ENCODE measurements around the gene OSBPL3.

OSBPL3 gene

DNA sequence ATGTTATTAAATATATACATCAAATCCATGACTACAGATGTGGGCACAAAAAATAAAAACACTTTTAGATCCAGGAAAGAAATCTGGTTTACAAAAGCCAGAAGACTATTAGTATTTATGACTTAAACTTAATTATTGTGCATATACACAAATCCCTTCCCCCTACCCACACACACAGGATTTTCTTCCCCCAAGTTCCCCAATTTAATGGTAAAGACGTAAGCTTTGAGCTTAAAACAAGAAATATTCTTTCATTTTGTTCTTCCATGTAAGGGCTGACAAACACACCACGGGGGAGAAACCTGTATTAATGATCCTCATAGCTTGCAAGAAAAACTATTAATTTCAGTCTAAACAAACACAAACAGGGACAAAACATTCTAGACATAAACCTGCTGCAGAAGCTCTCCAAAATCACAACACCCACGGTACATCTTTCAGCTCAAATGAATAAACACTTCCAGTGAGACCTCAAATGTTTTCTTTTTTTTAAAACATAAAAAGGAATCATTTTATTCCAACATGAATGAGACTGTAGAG is 28.5 kb downstream of the OSBPL3 start:
- no peak for DNase-seq (ENCODE audit: low read depth)

GRCh38 chr7:24949884-24950283 is 30.1 kb downstream of the OSBPL3 start:
- no peak for DNase-seq (ENCODE audit: low read depth)

- no peak for DNase-seq (ENCODE audit: low read depth)
Observed at GRCh38 chr7:24948739-24949138, 31.2 kb downstream of the OSBPL3 start.

- no peak for DNase-seq (ENCODE audit: low read depth)
Observed at GRCh38 chr7:24946467-24946866, 33.5 kb downstream of the OSBPL3 start.

- DNase-seq (ENCODE audit: low read depth) = no peak
Observed at GRCh38 chr7:24945899-24946298, 34.1 kb downstream of the OSBPL3 start.

GRCh38 chr7:24943096-24943948 is 36.7 kb downstream of the OSBPL3 start:
- no peak for DNase-seq (ENCODE audit: low read depth)

DNA sequence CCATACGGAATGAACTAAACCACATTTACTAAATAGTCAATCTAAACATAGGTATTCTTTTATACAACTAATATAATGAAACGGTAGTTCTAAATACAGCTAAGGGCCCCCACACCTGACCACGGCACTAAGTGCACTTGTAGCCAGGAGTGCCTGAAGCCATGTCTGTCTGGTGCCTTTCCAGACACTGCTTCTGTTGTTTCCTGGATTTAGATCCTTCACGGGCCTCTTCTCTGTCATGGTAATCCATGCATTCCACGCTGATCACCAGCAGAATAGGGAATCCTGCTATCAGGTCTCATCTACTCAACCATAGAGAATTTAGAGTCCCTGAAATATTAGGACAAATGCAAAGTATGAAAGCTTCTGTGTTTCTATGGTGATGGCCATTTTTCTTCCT is 37.8 kb downstream of the OSBPL3 start:
- DNase-seq (ENCODE audit: low read depth) = no peak

- DNase-seq (ENCODE audit: low read depth) = no peak
Observed at GRCh38 chr7:24939416-24939815, 40.6 kb downstream of the OSBPL3 start.

- DNase-seq (ENCODE audit: low read depth) = no peak
Observed at GRCh38 chr7:24936121-24936824, 43.7 kb downstream of the OSBPL3 start.

DNA sequence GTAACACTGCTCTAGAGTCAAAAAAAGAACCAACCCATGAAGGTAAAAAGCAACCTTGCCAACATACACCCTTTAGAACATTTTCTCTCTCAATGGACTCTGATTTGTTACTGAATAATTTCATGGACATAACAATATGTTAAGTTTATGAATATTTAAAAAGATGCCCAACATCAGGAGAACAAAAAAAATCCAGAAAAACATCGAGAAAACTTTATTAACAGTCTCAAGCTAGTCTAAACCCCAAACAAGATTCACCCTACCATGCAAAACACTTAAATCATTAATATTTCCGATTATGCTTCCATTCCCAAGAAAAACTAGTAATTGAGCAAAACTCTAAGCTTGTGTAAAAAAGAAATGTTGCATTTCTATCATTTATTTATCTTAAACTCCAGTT is 46.7 kb downstream of the OSBPL3 start:
- no peak for DNase-seq (ENCODE audit: low read depth)

DNA sequence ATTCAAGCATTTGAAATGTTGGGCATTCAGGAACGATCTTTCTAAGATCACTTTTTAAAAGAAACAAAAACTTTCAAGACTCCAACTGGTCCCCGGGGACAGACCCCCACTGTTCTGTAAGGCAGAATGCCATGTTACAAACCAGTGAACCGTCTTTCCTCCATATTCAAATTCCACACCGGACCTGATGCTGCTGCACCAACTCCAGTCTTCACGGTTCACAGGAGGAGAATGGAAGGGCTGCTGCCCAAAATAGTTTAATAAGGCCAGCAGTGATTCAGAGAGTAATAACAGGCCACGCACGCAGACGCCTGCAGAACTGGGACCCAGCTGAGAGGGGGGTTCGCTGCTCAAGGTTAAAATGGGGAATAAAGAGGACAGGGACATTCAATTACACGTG is 47.2 kb downstream of the OSBPL3 start:
- DNase-seq (ENCODE audit: low read depth) = no peak

DNA sequence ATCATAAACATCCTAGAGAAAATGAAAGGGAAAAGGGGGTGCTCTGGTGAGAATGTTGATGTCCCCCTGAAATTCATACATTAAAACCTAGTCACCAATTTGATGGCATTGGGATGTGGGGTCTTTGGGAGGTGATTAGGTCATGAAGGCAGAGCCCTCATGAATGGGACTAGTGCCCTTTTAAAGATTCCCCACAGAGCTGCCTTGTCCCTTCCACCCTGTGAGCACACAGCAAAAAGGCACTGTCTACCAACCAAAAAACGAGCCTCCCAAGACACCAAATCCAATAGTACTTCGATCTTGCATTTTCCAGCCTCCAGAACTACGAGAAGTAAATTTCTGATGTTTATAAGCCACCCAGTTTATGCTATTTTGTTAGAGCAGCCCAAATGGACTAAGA is 47.6 kb downstream of the OSBPL3 start:
- no peak for DNase-seq (ENCODE audit: low read depth)

DNA sequence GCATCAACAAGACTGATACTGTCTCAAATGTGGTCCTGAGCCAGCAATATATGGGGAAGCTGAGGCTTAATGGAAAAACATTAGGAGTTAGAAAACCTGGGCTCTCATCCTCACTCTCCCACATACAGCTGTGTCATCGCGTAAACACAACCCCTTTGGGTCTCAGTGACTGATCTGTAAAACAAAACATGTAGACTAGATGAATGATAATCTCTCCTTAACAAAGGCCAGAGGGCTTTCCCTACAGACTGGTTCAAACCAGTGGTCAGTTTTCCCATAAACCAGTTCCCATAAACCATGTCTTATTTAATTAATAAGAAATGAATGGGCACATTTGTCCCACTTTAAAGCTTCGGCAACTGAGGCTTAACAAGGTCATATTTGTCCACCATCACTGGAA is 48.1 kb downstream of the OSBPL3 start:
- DNase-seq (ENCODE audit: low read depth) = no peak

DNA sequence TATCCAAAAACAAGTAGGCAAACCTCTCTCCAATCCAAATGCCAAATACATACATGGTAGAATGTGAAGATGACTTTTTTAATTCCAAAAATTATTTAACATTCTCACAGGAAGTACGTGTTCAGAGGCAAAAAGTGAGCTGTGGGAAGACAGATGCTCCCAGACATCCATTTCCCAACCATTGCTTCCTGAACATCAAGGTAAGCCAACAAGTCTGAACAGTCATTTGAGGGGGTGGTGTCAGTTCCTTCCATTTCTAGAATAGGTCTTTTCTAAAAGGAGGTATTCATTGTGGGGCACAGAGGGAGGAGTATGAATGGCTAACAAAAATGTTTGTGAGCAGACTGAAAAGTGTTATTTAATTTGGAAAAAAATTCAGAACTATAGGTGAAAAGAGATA is 49.1 kb downstream of the OSBPL3 start:
- DNase-seq (ENCODE audit: low read depth) = no peak

GRCh38 chr7:24926623-24927524 is 53.1 kb downstream of the OSBPL3 start:
- no peak for DNase-seq (ENCODE audit: low read depth)

DNA sequence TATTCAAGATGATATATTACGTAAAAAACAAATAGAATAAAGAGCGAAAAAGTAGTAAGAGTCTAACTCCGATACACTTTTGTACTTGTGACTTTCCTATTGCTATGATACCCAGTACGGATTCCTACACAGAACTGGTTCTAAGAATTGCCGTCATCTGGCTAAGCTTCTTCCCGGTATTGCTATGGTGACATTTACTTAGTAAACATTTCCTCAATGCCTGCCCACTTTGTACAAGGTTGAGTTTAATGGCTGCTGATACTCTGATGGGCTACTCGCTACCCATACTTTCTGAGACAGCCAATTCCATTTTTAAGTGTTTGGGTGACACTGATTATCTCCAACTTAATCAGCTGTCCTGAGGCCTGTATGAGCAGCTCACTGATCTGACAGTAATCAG is 55.6 kb downstream of the OSBPL3 start:
- DNase-seq (ENCODE audit: low read depth) = no peak

DNA sequence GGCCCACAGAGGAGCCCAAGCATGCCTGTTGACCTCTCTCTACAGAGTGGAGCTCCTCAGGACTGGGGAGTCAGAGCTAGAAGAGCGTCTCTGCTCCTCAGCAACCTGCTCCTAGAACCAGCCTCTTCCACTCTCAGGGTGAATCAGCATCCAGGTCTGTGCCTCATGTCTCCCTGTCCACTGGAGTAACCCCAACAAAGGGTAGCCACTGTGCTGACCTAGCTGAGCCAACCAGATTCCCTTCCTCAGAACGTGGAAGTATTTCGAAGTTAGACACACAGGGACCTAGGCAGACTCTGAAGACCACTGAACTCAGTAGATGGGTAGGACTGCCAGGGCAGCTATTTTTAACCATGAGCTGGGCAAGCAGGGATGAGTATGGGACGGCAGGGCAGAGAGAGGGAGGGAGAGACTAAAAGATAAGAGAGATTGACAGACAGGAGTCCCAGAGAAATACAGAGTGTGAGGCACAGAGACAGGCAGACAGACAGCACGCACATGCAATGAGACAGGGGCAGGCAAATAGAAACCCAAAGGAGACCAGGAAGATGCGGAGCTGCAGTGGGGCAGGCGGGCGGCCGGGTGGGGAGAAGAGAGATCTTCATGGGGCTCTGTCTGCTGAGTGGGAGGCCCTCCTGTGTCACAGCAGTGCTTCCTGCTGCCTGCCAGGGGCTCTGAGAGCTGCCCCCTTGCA is 56.7 kb downstream of the OSBPL3 start:
- DNase-seq (ENCODE audit: low read depth) = no peak

- no peak for DNase-seq (ENCODE audit: low read depth)
Observed at GRCh38 chr7:24922099-24922773, 57.7 kb downstream of the OSBPL3 start.

DNA sequence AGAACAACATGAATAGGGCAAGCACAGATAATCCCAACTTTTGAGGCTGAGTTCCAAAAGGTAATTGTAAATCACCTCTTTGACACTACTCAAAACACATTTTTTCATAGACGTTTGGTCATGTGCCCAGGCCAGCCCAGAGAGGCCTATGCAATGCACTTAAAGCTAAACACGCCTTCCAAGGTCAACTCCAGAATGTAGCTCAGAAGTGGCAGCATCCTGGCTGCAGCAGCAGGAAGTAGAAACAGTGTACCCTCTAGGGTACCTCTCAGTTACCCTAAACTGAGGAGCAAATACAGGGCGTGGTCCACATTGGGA is 58.7 kb downstream of the OSBPL3 start:
- DNase-seq (ENCODE audit: low read depth) = no peak

DNA sequence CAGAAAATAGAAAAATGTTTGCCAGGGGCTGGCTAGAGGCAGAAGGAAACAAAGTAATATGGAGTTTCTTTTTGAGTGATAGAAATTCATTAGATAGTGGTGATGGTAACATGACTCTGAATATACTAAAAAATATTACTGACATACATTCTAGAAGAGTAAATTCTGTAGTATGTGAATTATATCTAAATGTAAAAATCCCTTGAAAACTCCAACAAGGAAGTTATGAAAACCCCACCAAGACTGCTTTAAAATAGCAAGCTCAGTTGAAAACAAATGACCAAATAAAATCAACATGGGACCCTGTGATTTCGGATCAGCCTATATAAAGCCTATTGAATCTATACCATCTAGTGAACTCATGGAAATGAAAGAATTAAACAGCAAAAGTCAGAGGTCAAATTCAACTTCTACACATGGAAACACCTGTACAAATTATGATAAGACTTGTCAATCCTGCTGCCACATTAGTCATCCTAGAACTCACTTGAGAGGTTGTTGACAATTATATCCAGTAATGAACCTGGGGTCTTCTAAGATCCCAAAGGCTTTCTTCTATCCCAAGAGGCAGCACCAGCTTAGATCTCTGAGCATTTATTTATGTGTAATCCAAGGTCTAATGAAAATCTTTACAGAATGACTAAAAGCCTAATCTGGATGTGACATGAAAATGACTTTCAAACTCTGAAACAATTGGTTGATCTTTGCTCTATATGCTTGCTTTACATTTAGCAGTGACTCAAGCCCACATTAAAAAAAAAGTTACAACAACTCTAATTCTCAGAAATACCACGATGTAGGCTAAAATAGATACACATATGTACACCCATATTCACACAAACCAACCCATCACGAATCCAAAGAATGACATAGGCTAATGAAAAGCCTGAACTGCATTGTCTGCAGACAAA is 59.3 kb downstream of the OSBPL3 start:
- DNase-seq (ENCODE audit: low read depth) = no peak

Measured in stimulated activated CD8-positive, alpha-beta memory T cell treated with anti-CD3 and anti-CD28 coated beads, Interleukin-4, amount 100 ng/mL, for 24 hours (primary cell).